ENCODE measurements around the gene RNASEH2A.

RNASEH2A gene

DNA sequence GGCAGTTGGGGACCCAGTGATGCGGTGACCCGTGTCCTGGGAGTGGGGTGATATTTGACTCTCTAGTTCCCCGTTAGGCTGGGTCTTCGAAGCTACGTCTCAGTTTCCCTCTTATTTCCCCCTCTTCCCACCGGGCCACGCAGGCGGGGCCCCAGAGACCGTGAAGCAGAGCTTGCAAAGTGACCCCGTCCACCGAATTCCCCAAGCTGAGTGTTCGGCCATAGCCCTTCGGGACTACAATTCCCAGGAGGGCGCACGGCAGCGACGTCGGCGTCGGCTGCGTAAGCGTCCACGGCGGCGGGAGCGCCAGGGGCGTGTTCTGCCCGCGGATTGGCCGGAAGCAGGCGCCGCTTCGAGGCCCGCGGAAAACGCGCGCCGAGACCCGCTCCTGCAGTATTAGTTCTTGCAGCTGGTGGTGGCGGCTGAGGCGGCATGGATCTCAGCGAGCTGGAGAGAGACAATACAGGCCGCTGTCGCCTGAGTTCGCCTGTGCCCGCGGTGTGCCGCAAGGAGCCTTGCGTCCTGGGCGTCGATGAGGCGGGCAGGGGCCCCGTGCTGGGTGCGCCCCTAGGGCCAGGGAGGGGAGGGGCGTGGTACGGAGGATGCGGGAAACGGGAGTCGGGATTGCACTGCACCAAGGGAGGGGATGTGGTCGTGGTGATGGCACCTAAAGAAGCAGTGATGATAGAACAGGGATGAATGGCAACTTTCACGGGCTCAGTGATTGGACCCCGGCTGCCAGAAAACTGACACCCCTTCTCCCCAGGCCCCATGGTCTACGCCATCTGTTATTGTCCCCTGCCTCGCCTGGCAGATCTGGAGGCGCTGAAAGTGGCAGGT lies at the start of gene RNASEH2A:
Gene RNASEH2A (plus strand): TSS at position 343 of the 840 bp plus-strand sequence. CDS start 90 bp downstream, at position 433.
- DNase-seq (ENCODE audit: low read depth), result peak; percentile 89

DNA sequence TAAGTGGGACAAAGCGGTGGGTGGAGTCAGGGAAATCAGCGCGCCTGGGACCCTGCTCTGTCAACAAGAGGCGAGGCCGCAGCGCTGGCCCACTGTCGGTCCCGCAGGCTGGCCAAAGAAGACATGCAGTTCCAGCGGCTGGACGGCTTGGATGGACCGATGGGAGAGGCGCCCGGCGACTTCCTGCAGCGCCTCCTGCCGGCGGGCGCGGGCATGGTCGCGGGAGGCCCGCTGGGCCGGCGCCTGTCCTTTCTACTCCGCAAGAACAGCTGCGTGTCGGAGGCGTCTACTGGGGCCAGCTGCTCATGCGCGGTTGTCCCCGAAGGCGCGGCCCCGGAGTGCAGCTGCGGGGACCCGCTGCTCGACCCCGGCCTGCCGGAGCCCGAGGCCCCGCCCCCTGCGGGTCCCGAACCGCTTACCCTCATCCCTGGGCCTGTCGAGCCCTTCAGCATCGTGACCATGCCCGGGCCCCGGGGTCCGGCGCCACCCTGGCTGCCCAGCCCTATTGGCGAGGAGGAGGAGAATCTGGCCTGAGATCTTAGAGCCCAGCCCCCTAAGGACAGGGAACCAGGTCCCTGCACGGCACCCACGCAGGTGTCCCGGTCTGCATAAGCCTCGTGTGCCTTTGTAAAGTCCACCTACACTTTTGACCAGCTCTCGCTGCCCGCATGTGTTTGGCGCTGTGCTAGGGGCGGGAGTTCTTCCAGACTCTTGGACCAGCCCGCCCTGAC lies 48.7 kb upstream of the RNASEH2A start:
- peak; percentile 74 for DNase-seq (ENCODE audit: low read depth)

DNA sequence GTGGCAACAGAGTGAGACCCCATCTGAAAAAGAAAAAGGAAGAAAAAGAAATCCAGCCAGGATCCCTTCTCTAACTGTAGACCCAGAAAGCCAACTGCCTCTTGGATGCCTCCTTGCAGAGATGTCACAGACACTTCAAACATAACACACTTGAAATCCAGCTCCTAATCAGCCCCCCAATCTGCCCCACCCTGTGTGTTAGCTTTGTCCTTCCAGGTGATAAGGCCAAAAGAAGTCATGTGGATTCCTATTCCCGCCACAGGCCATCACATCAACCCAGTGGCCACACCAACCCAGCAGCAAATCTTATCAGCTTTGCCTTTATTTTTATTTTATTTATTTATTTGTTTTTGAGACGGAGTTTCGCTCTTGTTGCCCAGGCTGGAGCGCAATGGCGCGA lies 46.7 kb upstream of the RNASEH2A start:
- DNase-seq (ENCODE audit: low read depth), result no peak

DNA sequence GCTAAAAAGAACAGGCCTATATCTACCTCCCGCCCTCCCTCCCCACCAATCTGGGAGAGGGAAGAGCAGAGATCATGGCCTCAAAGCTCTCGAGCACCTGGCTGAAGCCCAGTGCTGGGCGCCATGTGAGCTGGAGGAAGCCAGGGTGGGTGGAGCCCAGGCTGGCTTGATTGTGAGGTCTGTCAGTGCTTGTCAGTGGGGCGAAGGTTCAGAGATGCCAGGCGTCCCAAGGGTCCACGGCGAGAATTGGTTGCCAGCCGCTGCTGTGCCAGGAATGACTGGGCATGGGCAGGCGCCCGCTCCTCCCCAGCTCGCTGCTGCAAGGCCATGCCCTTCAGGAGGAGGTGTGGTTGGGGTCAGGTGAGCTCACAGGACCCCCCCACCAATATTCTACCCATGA lies 43.3 kb upstream of the RNASEH2A start:
- no peak for DNase-seq (ENCODE audit: low read depth)

DNA sequence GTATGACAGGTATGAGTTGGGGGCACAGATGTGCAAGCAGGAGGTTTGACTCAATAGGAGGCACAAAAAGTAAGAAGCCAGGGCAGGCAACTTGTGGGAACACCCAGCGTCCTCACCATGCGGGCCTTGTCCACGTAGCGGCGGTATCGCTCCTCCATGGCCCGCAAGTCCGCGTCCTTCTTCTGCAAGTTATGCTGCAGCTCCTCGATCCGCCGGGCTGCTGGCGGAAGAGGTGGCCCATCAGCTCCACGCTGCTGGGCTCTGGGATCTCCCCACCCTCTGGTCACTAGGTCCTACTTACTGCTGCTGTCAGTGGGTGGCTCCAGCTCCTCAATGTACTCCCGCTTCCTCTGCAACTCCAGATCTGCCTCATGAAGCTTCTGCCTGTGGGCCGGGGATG lies 41.7 kb upstream of the RNASEH2A start:
- DNase-seq (ENCODE audit: low read depth), result no peak

DNA sequence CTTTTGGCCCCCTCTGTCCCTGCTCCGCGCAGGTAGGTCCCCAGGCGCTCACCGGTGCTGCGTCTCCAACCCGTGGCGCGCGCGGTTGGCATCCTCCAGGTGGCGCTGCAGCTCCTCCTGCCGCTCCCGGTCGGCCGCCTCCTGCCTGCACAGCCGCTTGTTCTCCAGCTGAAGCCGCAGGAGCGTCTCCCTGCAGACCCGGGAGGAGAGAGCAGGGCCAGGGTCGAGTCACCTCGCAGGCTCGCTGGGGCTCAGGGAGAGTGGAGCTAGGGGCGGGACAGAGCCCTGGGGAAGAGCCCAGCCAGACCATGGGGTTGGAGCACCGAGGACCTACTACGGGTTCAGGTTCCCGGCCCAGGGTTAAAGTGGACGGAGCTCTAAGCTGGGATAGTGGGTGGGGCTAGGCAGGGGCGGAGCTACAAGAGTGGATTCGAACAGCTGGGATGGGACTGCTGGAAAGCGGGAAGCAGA lies 40.3 kb upstream of the RNASEH2A start:
- DNase-seq (ENCODE audit: low read depth), result peak; percentile 68

DNA sequence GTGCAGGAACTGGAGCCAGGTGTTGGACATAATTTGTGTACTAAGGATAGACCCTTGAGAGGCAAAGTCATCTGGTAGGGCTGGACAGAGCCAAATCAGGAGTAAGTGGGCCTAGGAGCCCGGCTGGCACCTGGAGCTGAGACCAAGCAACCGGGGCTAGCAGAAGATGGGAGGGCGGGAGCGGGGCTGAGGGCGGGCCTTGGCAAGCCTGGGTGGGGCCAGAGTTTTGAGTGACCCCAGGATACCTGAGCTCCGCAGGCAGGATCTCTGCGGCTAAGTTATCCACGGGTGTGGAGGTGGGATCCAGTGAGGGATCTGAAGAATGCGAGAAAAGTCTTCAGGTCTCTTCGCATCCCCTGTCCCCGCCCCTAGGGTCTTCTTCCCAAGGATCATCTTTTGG lies 39.2 kb upstream of the RNASEH2A start:
- DNase-seq (ENCODE audit: low read depth), result no peak

DNA sequence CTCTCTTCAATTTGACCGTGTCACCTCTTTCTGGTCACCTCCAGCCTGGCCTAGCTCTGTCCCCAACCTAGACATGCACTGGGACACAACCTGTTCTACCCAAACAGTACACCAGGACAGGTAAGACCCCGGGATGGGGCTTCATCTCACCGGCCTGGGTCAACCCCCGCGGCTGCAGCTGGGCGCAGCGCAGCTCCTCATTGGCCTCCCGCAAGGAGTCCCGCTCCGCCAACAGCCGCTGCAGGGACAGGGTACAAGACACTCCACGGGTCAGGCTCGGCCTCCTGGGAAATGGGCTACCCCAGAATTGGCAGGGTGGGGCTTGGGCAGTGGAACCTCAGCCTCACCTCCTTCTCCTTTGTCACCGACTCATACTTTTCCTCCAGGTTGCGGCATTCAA lies 38.7 kb upstream of the RNASEH2A start:
- no peak for DNase-seq (ENCODE audit: low read depth)

DNA sequence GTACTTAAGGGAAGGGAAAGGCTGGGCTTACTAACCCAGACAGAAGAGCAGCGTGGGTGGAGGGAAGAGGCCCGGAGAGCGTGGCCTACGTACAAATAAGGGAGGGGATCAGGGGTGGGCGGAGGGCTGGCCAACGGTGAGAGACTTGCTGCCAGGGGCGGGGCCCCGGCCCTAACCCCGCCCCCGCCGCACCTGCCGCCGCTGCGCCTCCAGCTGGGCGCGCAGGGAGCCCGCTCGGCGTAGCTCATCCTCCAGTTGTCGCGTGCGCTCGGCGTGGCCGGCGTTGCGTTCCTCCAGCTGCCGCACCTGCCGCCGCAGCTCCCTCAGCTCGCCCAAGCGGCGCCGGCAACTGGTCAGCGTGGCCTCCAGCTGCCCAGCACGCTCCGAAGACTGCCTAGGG lies 36.7 kb upstream of the RNASEH2A start:
- peak; percentile 55 for DNase-seq (ENCODE audit: low read depth)

DNA sequence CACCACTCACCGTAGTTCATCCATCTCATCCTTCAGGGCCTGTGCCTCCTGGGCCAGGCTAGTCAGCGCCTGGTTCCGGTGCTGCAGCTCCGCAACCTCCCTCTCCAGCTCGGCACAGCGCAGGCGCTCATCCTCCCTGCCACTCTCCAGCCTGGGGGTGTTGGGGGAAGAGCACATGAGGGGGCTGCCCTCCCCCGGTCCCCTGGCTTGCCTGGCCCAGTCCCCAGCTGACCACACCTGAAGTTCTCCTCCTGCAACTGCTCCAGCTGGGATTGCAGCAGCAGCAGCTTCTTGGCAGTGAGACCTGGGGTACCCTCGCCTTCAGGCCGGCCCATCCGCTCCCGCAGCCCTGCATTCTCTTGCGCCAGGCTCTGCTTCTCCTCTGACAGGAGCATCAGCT lies 35.5 kb upstream of the RNASEH2A start:
- no peak for DNase-seq (ENCODE audit: low read depth)

DNA sequence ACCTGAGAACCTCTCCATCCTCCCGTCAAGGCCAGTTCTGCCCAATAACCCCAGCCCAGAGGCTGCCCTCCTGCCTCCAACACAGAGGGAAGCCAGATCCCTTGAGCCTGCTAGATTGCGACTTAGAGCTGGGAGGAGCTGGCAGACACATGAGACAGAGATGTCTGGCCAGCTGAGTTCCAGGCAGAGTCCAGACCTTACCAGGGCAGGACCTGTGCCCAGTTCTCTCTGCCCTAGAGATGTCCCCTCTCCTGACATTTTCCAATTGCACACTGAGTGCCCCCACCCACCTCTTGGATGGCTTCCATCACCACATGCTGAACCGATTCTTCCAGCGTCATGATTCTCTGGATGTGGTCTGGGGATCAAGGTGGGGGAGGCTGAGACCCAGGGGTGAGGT lies 34.1 kb upstream of the RNASEH2A start:
- DNase-seq (ENCODE audit: low read depth), result no peak

DNA sequence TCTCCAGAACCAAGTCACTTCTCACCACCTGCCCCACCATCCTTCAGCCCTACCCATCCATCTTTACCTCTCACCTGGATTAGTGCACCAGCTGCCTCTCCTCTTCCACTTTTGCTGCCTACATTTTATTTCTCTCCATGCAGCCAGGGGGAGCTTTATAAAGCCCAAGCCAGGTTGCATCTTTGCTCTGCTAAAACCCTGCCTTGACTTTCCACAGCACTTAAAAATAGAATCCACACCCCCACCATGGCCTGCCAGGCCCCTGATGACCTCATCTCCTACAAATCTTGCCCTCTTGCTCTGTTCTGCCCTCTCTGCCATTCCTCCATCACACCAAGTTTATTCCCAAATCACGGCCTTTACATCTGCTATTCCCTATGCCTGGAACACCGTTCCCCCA lies 32.8 kb upstream of the RNASEH2A start:
- no peak for DNase-seq (ENCODE audit: low read depth)

DNA sequence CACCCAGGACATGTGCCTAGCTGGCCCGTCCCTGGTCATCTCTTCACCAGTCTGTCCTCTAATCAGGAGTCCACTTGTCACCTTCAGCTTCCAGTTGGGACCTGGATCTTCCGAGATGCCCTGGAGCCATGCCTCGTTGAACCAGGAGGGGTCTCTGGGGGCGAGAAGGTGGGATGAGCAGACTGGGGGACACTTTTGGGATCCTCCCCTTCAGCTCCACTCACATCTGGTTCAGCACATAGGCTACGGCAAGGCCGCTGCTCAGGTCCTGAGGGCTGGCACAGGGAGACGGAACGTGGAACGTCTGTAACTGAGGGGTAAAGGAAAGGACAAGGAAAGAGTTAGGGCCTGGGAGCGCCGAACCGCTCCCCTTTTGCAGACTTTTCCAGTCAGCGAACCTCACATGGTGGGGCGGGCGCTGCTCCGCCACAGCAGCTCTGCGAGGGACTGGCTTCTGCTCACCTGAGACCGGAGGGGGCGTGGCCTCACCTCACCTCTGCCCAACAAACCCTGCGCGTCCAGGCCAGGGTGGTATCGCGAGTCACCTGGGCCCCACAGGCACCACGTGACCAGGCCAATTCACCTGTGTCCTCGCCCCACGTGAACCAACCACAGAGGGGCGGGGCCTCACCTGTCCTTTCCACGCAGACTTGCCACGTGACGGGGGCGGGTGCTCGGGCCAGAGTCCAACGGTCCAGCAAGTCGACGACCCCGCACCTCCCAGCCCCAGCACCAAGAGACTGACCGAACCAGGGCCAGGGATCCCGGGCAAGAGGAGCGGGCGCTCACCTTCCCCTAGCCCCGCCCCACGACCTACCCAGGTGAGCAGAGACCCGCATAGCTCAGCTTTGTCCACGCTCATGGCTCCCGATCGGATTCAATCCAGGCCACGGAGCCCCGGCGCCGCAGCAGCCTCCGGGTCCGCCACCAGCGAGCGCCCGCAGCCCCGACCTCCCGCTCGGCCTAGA lies 31.5 kb upstream of the RNASEH2A start, which contains the start of gene HOOK2:
Gene HOOK2 (minus strand): TSS at position 965 of the 968 bp plus-strand sequence. CDS start 103 bp downstream, at position 862.
- no peak for DNase-seq (ENCODE audit: low read depth)

DNA sequence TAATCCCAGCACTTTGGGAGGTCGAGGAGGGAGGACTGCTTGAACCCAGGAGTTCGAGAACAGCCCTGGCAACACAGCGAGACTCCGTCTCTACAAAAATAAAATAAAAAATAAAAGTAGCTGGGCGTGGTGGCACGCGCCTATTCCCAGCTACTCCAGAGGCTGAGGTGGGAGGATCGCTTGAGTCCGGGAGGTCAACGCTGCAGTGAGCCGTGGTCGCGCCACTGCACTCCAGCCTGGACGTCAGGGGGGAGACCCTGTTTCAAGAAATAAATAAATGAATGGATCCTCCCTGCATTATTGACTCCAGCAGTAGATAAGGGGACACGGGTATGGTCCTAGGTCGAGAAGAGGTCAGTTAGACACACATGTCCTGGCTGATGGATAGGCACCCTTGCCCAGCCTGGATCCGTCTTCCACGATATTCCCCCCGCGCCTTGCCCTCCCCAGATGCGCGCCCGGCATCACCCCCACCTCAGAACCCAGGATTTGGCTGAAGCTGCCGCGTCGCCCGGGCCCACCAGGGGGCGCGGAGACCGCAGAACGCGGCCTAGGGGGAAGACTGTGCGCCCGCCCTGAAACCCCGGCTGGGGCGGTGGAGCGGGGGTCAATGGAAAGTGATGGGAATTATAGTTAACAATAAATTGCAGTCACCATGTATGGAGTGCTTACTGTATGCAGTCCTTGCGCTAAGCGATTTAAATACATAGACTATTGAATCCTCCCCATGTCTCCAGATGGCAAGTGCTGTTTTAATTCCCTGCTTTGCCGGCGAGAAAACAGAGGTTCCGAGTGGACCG lies 29.0 kb upstream of the RNASEH2A start:
- DNase-seq (ENCODE audit: low read depth), result peak; percentile 83

DNA sequence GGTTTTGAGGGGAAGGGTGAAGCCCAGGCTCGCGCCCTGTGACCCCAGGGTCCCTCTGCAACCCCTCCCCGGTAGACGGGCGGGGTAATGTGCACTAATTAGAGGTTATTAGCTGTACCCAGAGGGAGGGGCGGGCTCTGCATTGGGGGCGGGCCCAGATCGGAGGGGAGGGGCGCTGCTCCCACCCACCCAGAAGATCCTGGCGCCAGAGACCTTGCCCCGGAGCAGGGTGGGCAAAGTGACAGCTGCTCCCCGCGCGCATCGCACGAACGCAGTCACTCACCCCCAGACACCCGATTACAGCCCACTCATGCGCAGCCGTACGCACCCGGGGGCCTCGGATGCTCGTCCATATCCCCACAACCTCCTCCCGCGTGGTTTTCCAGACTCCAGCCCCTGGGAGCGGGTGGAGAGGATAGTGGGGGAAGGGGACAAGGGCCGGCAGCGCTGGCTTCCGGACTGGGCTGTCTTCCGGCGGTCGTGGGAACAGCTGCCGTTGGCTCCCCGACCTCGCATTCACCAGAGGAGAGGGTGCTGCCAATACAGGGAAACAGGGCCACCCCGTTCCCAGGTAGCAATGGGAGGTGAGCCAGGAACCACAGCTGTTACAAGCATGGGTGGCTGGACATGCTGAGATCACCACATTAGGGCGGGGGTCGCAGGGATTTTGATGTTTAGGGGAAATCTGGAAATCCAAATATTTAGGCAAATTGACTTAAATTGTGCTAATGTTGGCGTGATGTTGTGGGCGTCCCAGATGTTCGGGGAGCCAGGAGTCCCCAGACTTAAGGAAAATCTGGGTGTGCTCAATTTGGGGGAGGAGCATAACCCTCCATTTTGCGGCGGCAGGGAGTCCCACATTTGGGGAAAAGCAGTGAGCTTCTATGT lies 28.1 kb upstream of the RNASEH2A start:
- no peak for DNase-seq (ENCODE audit: low read depth)

DNA sequence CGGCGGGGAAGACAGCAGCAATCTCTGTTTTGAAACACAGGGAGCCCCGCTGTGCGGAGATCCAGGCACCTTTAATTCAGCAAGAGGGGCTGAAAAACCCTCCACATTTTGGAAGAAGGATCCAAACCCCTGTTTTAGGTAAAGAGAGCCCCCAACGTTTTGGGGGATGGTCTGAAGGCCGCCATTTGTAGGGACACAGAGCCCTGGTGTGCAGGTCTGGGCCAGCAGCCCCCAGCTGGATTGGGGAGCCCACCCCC lies 27.6 kb upstream of the RNASEH2A start:
- DNase-seq (ENCODE audit: low read depth), result no peak

DNA sequence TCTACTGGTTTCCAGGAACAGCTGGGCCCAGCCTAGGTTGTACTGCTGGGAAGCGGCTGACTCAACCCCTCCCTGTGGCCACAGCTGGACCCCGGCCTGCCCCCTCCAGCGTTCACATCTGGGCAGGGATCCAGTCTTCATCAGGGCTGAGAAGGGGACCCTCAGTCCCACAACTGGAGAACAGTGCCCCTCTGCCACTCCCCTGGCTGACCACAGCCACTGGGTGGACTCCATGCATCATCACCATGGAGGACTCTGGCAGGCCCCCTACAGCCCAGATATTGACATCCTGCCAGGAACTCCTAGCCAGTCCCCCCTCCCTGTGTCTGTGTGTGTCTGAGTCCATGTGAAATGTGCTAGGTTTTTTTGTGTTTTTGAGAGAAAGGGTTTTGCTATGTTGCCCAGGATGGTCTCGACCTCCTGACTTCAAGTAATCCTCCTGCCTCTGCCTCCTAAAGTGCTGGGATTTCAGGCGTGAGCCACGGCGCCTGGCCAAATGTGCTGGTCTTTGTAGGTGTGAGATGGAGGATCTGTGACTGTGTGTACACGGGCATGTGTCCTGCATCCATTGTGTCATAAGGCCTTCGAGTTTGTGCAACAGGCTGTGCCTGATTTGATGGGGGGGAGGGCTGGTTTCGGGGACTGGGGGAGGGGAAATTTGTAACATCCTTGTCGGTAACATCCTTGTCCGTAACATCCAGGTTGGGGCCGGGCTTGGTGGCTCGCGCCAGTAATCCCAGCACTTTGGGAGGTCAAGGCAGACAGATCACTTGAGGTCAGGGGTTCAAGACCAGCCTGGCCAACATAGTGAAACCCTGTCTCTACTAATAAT lies 27.0 kb upstream of the RNASEH2A start:
- no peak for DNase-seq (ENCODE audit: low read depth)

DNA sequence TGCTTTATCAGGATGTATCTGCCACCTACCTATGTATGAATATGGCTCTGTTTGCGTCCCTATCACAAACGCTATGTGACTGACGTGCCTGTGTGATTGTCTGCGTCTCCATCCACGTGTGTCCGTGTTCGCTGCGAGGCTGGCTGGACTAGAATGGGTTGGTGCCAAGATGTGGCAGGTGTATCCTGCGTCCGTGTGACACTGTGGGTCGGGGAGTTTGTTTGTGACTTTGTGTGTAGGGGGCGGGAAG lies 24.3 kb upstream of the RNASEH2A start:
- no peak for DNase-seq (ENCODE audit: low read depth)

DNA sequence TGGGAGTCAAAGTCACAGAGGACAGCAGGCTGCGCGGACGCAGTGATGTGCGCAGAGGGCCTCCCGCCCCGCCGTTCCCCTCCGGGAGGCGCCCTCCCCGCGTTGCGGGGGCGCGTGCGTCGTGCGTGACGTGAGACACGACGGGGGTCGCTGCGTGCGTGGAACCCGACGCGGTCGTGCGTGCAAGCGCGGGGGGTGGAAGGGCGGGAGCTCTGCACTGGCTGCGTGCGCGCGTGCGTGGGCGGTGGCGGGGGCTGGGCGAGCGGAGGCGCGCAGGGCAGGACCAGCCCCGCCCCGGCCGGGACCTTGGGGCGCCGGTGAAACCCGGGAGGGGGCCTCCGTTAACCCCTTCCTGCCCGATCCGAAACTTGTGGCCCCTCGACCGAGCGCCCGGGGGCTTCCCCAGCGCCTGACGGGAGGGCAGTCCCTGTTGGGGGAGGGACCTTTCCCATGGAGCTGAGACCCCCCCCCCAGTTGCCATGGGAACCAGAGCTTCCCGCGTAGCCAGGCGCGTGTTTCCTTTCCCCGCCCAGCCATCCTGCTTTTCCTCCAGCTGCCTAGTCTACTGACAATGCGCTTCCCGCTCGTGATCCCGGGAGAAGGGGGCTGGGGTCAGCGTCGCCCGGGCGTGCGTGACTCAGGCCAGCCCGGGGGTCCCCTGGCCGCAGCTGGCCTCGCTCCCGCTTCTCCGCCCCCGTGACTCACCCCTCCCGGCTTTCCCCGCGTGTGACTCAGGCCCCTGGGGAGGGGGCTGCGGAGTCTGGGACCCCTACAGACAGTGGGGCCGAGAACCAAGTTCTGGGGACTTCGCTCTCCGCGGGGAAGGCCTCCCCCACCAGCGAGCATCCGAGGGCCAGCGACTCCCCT lies 23.7 kb upstream of the RNASEH2A start:
- peak; percentile 89 for DNase-seq (ENCODE audit: low read depth)
